Cardiac muscle cell (in vitro differentiated cells and primary cell): ENCODE measurements around the gene TAF11L2. TPM values are rescaled to one million over a fixed set of nuclear protein-coding genes. Genes with fewer than 3 reads are reported as not detected.
"Not testable (repeated sequence)": the region's sequence is repeated elsewhere in the genome, so short reads cannot be mapped to it uniquely, and the experiment has no call there.

ENCODE experiments used
- DNase-seq, 2 donors: peaks; one replicate each; pipeline versions ENCODE4 v3.0.0 to v3.0.0-alpha.2; 2010 to 2017; ENCODE audit warnings: low read depth in 1 of 2, low spot score in 1 of 2
- H3K27ac ChIP-seq: fragments of 200-600 bp; sonication (generic); 2 replicates; pipeline ENCODE4 v1.5.1; 2016
- H3K27me3 ChIP-seq: fragments of 200-600 bp; sonication (generic); 2 replicates; pipeline ENCODE4 v1.6.0; 2016; ENCODE audit warnings: control low read depth
- H3K36me3 ChIP-seq: fragments of 200-600 bp; sonication (generic); 2 replicates; pipeline ENCODE4 v1.5.1; 2016; ENCODE audit warnings: control low read depth
- H3K4me1 ChIP-seq: fragments of 200-600 bp; sonication (generic); 2 replicates; pipeline ENCODE4 v1.8.1; 2017; ENCODE audit warnings: low read depth, mild to moderate bottlenecking, mixed run types
- H3K4me3 ChIP-seq: fragments of 200-600 bp; sonication (generic); 2 replicates; pipeline ENCODE4 v1.5.1; 2016; ENCODE audit warnings: mild to moderate bottlenecking
- H3K9me3 ChIP-seq: fragments of 200-600 bp; sonication (generic); 2 replicates; pipeline ENCODE4 v1.5.1; 2017; ENCODE audit warnings: low read depth, mild to moderate bottlenecking, control low read depth
- CTCF ChIP-seq: IDR thresholded peaks from 2 replicates; pipeline ENCODE4 v1.5.1; 2012; ENCODE audit warnings: low read depth, mild to moderate bottlenecking, low read length
- polyA plus RNA-seq: library from polyadenylated mRNA; unstranded; fragments of >200 nt; fragmentation: Nextera tagmentation; extraction: Ambion mirVana; gene quantifications from 2 replicates; pipeline ENCODE4 v1.2.1, GENCODE V29; 2016
- total RNA-seq: library from RNA; depleted of rRNA; stranded (reverse); fragments of >200 nt; gene quantifications from 2 replicates; pipeline ENCODE4 v1.2.3, GENCODE V29; 2016

Gene TAF11L2
- total RNA-seq = not detected in 2 replicates
- polyA plus RNA-seq = not detected in 2 replicates

- H3K27me3 ChIP-seq, DNase-seq, H3K9me3 ChIP-seq, H3K4me3 ChIP-seq, H3K27ac ChIP-seq, H3K36me3 ChIP-seq, H3K4me1 ChIP-seq: not testable (repeated sequence)
Measured at GRCh38 chr5:17497931-17498330, at the start of gene TAF11L2. Gene TAF11L2 (plus strand): TSS chr5:17498231.

- H3K27me3 ChIP-seq = no peaks in the 10 kb centered on the region
- no peak for DNase-seq
- no peak overlapping the region for H3K27ac ChIP-seq
- no peak overlapping the region for H3K4me3 ChIP-seq
- H3K9me3 ChIP-seq = no peaks in the 10 kb centered on the region
- no peaks in the 10 kb centered on the region for H3K4me1 ChIP-seq
- no peak for TF ChIP-seq CTCF
- no peaks in the 10 kb centered on the region for H3K36me3 ChIP-seq
Measured at GRCh38 chr5:17448877-17449276, 49.2 kb upstream of the TAF11L2 start.

GRCh38 chr5:17452936-17453335, 45.1 kb upstream of the TAF11L2 start:
- H3K4me1 ChIP-seq = no peaks in the 10 kb centered on the region
- TF ChIP-seq CTCF = no peak
- no peaks in the 10 kb centered on the region for H3K36me3 ChIP-seq
- DNase-seq = no peak
- H3K27ac ChIP-seq = no peak overlapping the region
- no peaks in the 10 kb centered on the region for H3K27me3 ChIP-seq
- no peak overlapping the region for H3K4me3 ChIP-seq
- H3K9me3 ChIP-seq = no peaks in the 10 kb centered on the region

- H3K27me3 ChIP-seq = no peaks in the 10 kb centered on the region
- H3K4me1 ChIP-seq = no peaks in the 10 kb centered on the region
- no peak for TF ChIP-seq CTCF
- no peak overlapping the region for H3K27ac ChIP-seq
- no peaks in the 10 kb centered on the region for H3K9me3 ChIP-seq
- DNase-seq = no peak
- no peak overlapping the region for H3K4me3 ChIP-seq
- no peaks in the 10 kb centered on the region for H3K36me3 ChIP-seq
Measured at GRCh38 chr5:17455942-17456341, 42.1 kb upstream of the TAF11L2 start.

DNA sequence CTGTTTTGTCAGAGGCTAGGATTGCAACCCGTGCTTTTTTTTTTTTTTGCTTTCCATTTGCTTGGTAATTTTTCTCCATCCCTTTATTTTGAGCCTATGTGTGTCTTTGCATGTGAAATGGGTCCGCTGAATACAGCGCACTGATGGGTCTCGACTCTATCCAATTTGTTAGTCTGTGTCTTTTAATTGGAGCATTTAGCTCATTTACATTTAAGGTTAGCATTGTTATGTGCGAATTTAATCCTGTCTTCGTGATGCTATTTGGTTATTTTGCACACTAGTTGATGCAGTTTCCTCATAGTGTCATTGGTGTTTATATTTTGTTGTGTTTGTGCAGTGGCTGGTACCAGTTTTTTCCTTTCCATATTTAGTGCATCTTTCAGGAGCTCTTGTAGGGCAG, 36.2 kb upstream of the TAF11L2 start:
- H3K9me3 ChIP-seq = no peaks in the 10 kb centered on the region
- no peak for TF ChIP-seq CTCF
- no peaks in the 10 kb centered on the region for H3K4me1 ChIP-seq
- no peak for DNase-seq
- H3K4me3 ChIP-seq = no peak overlapping the region
- H3K27me3 ChIP-seq = no peaks in the 10 kb centered on the region
- H3K27ac ChIP-seq = no peak overlapping the region
- H3K36me3 ChIP-seq = no peaks in the 10 kb centered on the region

GRCh38 chr5:17463653-17464052, 34.4 kb upstream of the TAF11L2 start:
- Histone ChIP-seq H3K4me1 (no peaks in the 10 kb centered on the region), H3K36me3 (no peaks in the 10 kb centered on the region), H3K27ac (no peak overlapping the region), H3K27me3 (peaks cover 4% of the 10 kb centered on the region), H3K9me3 (no peaks in the 10 kb centered on the region), H3K4me3 (no peak overlapping the region)
- no peak for TF ChIP-seq CTCF
- DNase-seq = peak in 1 of 2 donors; percentile 13
